Neuronal stem cell (in vitro differentiated cells): ENCODE data around the gene INO80B.

Source experiments
- DNase-seq: peaks from one replicate; pipeline ENCODE4 v3.0.0-alpha.2; 2013; ENCODE audit warnings: low spot score
- H2AFZ ChIP-seq: one replicate; pipeline ENCODE4 v1.6.1; 2013; ENCODE audit warnings: mild to moderate bottlenecking, low read length, inconsistent platforms
- H2AK5ac ChIP-seq: 2 replicates; pipeline ENCODE4 v1.6.1; 2013; ENCODE audit warnings: low read depth, mild to moderate bottlenecking, inconsistent platforms, low read length, moderate library complexity, mixed read lengths
- H2BK120ac ChIP-seq: 2 replicates; pipeline ENCODE4 v1.6.1; 2013; ENCODE audit warnings: low read depth, mild to moderate bottlenecking, inconsistent platforms, low read length, moderate library complexity, mixed read lengths
- H2BK12ac ChIP-seq: one replicate; pipeline ENCODE4 v1.6.1; 2013; ENCODE audit warnings: low read length, inconsistent platforms
- H2BK15ac ChIP-seq: 2 replicates; pipeline ENCODE4 v1.6.1; 2013; ENCODE audit warnings: mild to moderate bottlenecking, low read length, inconsistent platforms, mixed read lengths
- H2BK5ac ChIP-seq: one replicate; pipeline ENCODE4 v1.6.1; 2013; ENCODE audit warnings: inconsistent platforms, mild to moderate bottlenecking, low read length, moderate library complexity
- H3K14ac ChIP-seq: one replicate; pipeline ENCODE4 v1.6.1; 2013; ENCODE audit warnings: low read length, inconsistent platforms
- H3K18ac ChIP-seq: 2 replicates; pipeline ENCODE4 v1.6.1; 2013; ENCODE audit warnings: low read length, inconsistent platforms
- H3K23ac ChIP-seq: 2 replicates; pipeline ENCODE4 v1.6.1; 2013; ENCODE audit warnings: low read depth, mild to moderate bottlenecking, mixed read lengths, low read length, inconsistent platforms; ENCODE audit not compliant: poor library complexity
- H3K27ac ChIP-seq: replicated peaks from 3 replicates; pipeline ENCODE4 v1.5.1; 2013; ENCODE audit warnings: low read length, inconsistent platforms
- H3K27me3 ChIP-seq, 3 experiments: 2 replicates each; pipeline ENCODE4 v1.6.1; 2013; ENCODE audit warnings: low read length in 3 of 3, mild to moderate bottlenecking in 2 of 3, inconsistent platforms in 1 of 3, low read depth in 1 of 3, mixed read lengths in 1 of 3, moderate library complexity in 1 of 3; ENCODE audit not compliant: control insufficient read depth in 3 of 3, insufficient read depth in 3 of 3
- H3K36me3 ChIP-seq, 2 donors: replicated peaks in 1 of 2; 2 replicates each; pipeline ENCODE4 v1.6.1; 2013; ENCODE audit warnings: low read length in 2 of 2; ENCODE audit not compliant: control insufficient read depth in 2 of 2, insufficient read depth in 2 of 2
- H3K4ac ChIP-seq: 2 replicates; pipeline ENCODE4 v1.6.1; 2013; ENCODE audit warnings: inconsistent platforms, mild to moderate bottlenecking, low read length, moderate library complexity
- H3K4me1 ChIP-seq, 2 donors: 1 replicate in 1 of 2; 2 replicates in 1 of 2; pipeline ENCODE4 v1.6.1; 2013; ENCODE audit warnings: low read length in 2 of 2, low read depth in 1 of 2; ENCODE audit not compliant: control insufficient read depth in 2 of 2, insufficient read depth in 1 of 2
- H3K4me2 ChIP-seq: one replicate; pipeline ENCODE4 v1.6.1; 2013; ENCODE audit warnings: mild to moderate bottlenecking, low read length, inconsistent platforms; ENCODE audit not compliant: insufficient read depth, poor library complexity, severe bottlenecking
- H3K4me3 ChIP-seq, 2 donors: 2 replicates each; pipeline ENCODE4 v1.5.1; 2013; ENCODE audit warnings: low read length in 2 of 2, mild to moderate bottlenecking in 2 of 2, inconsistent platforms in 1 of 2, moderate library complexity in 1 of 2
- H3K79me1 ChIP-seq: one replicate; pipeline ENCODE4 v1.6.1; 2013; ENCODE audit warnings: low read depth, mild to moderate bottlenecking, inconsistent platforms, low read length, moderate library complexity
- H3K9ac ChIP-seq: one replicate; pipeline ENCODE4 v1.6.1; 2013; ENCODE audit warnings: mild to moderate bottlenecking, low read depth, low read length, inconsistent platforms; ENCODE audit not compliant: poor library complexity
- H3K9me3 ChIP-seq, 2 donors: replicated peaks in 1 of 2; 2 replicates each; pipeline versions ENCODE3 to v1.6.1; 2013; ENCODE audit warnings: low read length in 2 of 2, mild to moderate bottlenecking in 2 of 2, inconsistent platforms in 1 of 2, low read depth in 1 of 2, mixed read lengths in 1 of 2, moderate library complexity in 1 of 2; ENCODE audit not compliant: control insufficient read depth in 2 of 2, insufficient read depth in 1 of 2
- H4K8ac ChIP-seq: one replicate; pipeline ENCODE4 v1.6.1; 2013; ENCODE audit warnings: low read depth, mild to moderate bottlenecking, inconsistent platforms, low read length, moderate library complexity
- H4K91ac ChIP-seq: one replicate; pipeline ENCODE4 v1.6.1; 2013; ENCODE audit warnings: low read length, low read depth, mild to moderate bottlenecking, inconsistent platforms; ENCODE audit not compliant: poor library complexity
- WGBS, 2 donors: extraction: QIAGEN DNeasy Blood & Tissue Kit; methylation state at CpG; one replicate each; pipeline ENCODE4 v1.1.7; 2013; ENCODE audit warnings: missing lambda C conversion rate in 2 of 2, mixed read lengths in 1 of 2; ENCODE audit not compliant: insufficient read length in 2 of 2, insufficient replicate concordance in 1 of 2; ENCODE audit errors: extremely low coverage in 2 of 2; 5-methylcytosine and 5-hydroxymethylcytosine counted together

The INO80B gene

DNA sequence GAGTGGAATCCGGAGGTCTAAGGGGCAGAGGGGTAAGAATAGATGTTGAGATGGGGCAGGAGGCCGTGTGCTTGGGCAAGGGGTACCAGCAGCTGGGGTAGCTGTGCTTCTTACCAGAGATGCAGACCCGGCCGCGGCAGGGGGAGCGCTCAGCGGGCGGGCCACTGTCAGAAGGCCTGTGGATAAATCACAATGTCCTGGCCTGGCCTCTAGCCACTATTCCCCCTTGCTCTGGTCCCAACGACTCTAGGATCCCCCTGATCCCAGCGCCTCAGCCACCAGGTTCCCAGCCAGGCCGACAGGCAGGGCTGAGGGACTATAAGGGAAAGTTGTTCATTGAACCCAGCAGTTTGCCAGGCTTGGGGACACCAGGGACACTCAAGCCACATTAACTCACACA, 24.4 kb upstream of the INO80B start:
- no peak overlapping the region for H2BK12ac ChIP-seq
- H4K91ac ChIP-seq: no peak overlapping the region
- H3K27ac ChIP-seq: no peak overlapping the region
- H3K36me3 ChIP-seq: peaks cover 54 to 75% of the 10 kb centered on the region in 2 donors
- H4K8ac ChIP-seq: no peak overlapping the region
- no peak overlapping the region for H2AFZ ChIP-seq
- WGBS, 2 donors: no CpG with 5 or more reads among the region's 11 CpGs
- H3K9ac ChIP-seq: no peak overlapping the region
- H3K4me3 ChIP-seq: no peak overlapping the region
- no peak for DNase-seq
- H3K23ac ChIP-seq: peak overlapping the region; percentile 34
- no peak overlapping the region for H2AK5ac ChIP-seq
- peaks cover 0 to 2% of the 10 kb centered on the region in 2 donors for H3K4me1 ChIP-seq
- no peak overlapping the region for H2BK5ac ChIP-seq
- no peak overlapping the region for H3K18ac ChIP-seq
- H2BK15ac ChIP-seq: no peak overlapping the region
- no peak overlapping the region for H2BK120ac ChIP-seq
- no peaks in the 10 kb centered on the region for H3K27me3 ChIP-seq
- peaks cover 0 to 3% of the 10 kb centered on the region in 2 donors for H3K9me3 ChIP-seq
- peaks cover 2% of the 10 kb centered on the region for H3K79me1 ChIP-seq
- no peak overlapping the region for H3K14ac ChIP-seq
- H3K4me2 ChIP-seq: no peak overlapping the region
- H3K4ac ChIP-seq: no peak overlapping the region

- no peak for DNase-seq
- H3K36me3 ChIP-seq: peaks cover 12 to 18% of the 10 kb centered on the region in 2 donors
Measured at GRCh38 chr2:74436111-74436805, 18.6 kb upstream of the INO80B start.

DNA sequence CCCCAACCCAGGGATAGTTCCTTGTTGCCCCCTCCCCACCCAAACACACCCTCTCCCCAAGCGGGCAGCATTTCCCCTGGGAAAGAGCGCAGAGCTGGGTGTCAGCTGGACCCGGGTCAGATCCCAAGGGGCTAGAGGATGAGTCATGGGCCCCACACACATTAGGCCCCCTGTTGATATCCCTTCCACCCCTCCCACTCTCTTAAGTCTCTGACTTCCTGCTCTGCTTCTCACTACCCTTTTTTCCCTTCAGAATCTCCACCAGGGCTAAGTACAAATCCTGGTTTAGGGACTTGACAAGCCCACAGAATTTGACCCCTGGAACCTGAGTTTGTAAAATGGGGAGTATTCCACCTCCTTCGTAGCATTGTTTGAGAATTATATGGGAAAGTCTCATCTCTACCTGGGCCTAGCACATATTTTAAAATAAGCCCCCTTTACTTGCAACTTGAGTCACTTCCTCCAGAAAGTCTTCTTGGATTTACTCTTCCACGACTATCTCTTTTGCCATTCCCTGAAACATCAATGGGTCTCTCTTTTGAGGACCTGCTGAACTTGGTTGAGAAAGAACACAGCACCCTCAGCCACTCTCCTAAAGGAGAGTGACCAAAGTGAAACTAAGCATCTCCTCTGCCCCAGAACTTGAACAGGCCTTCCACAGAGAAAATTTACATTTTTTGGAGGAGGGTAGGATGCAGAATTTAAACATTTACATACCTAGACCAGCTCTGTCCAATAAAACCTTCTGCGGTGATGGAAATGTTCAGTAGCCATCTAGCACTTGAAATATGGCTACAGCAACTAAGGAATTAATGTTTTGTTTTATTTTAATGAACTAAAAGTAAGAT, 17.8 kb upstream of the INO80B start:
- WGBS, 2 donors: no CpG with 5 or more reads among the region's 6 CpGs
- DNase-seq: no peak

More at GRCh38 chr2:74436111-74436805, 18.6 kb upstream of the INO80B start:
- Histone ChIP-seq H4K91ac (no peak overlapping the region), H3K23ac (no peak overlapping the region), H2BK12ac (no peak overlapping the region), H3K14ac (no peak overlapping the region), H3K27me3 (no peaks in the 10 kb centered on the region), H2AK5ac (no peak overlapping the region), H3K18ac (peak overlapping the region; percentile 7), H3K27ac (no peak overlapping the region), H3K4me1 (peaks cover 17 to 19% of the 10 kb centered on the region in 2 donors), H4K8ac (no peak overlapping the region), H3K79me1 (peaks cover 8% of the 10 kb centered on the region), H2BK15ac (no peak overlapping the region), H3K4me2 (no peak overlapping the region), H3K4ac (no peak overlapping the region), H3K9ac (no peak overlapping the region), H2AFZ (no peak overlapping the region), H3K9me3 (no peaks in the 10 kb centered on the region), H3K4me3 (no peak overlapping the region), H2BK5ac (no peak overlapping the region), H2BK120ac (no peak overlapping the region)
- WGBS, 2 donors: no CpG with 5 or more reads among the region's 43 CpGs

DNA sequence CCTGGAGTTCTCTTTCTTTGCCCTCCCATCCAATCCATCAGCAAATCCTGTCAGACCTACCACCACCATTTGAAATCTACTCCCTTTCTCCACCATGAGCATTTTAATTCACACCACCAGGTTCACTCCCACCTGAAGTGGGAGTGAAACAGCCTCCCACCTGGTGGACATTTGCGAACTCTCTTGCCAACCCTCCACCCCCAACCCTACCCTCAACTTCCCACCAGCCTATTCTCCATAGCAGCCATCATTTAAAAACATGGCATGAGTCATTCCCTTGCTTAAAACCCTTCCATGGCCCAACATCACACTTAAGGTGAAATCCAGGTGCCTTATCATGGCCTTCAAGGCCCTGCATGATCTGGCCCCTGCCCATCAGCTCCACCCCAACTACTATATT, 16.6 kb upstream of the INO80B start:
- Histone ChIP-seq H3K4me2 (no peak overlapping the region), H2BK5ac (no peak overlapping the region), H3K18ac (no peak overlapping the region), H3K4ac (no peak overlapping the region), H3K27ac (no peak overlapping the region), H2BK15ac (no peak overlapping the region), H2AK5ac (no peak overlapping the region), H2BK12ac (no peak overlapping the region), H3K9ac (no peak overlapping the region), H3K4me3 (no peak overlapping the region), H3K27me3 (peaks cover 0 to 15% (median 0%) of the 10 kb centered on the region in 3 experiments), H2AFZ (no peak overlapping the region), H3K9me3 (peaks cover 0 to 2% of the 10 kb centered on the region in 2 donors), H3K23ac (no peak overlapping the region), H3K4me1 (peaks cover 17 to 19% of the 10 kb centered on the region in 2 donors), H3K36me3 (peaks cover 2 to 3% of the 10 kb centered on the region in 2 donors), H3K79me1 (peaks cover 8% of the 10 kb centered on the region), H2BK120ac (no peak overlapping the region), H3K14ac (no peak overlapping the region), H4K91ac (peak overlapping the region; percentile 45), H4K8ac (no peak overlapping the region)
- DNase-seq: no peak
- no CpG with 5 or more reads among the region's 1 CpG for WGBS, 2 donors

More for the DNA sequence above, 17.8 kb upstream of the INO80B start:
- no peak overlapping the region for H2BK120ac ChIP-seq
- H3K27ac ChIP-seq: no peak overlapping the region
- no peak overlapping the region for H2BK15ac ChIP-seq
- H3K4me2 ChIP-seq: no peak overlapping the region
- H3K4me3 ChIP-seq: no peak overlapping the region
- no peak overlapping the region for H2BK5ac ChIP-seq
- no peak overlapping the region for H2AFZ ChIP-seq
- H3K18ac ChIP-seq: no peak overlapping the region
- peaks cover 0 to 5% (median 0%) of the 10 kb centered on the region in 3 experiments for H3K27me3 ChIP-seq
- no peak overlapping the region for H4K91ac ChIP-seq
- H3K9ac ChIP-seq: no peak overlapping the region
- H3K9me3 ChIP-seq: no peaks in the 10 kb centered on the region
- no peak overlapping the region for H4K8ac ChIP-seq
- no peak overlapping the region for H3K23ac ChIP-seq
- no peak overlapping the region for H3K4ac ChIP-seq
- no peak overlapping the region for H2AK5ac ChIP-seq
- H3K4me1 ChIP-seq: peaks cover 17 to 19% of the 10 kb centered on the region in 2 donors
- H3K79me1 ChIP-seq: peaks cover 8% of the 10 kb centered on the region
- H3K36me3 ChIP-seq: peaks cover 7 to 10% of the 10 kb centered on the region in 2 donors
- H3K14ac ChIP-seq: no peak overlapping the region
- no peak overlapping the region for H2BK12ac ChIP-seq
